Stomach (tissue), 9 donors: ENCODE results near the gene TEX9. TPM values are rescaled to one million over a fixed set of nuclear protein-coding genes. Genes with fewer than 3 reads are reported as not detected.

Source experiments
- DNase-seq, 2 donors: peaks; one replicate each; pipeline versions ENCODE4 v3.0.0 to v3.0.0-alpha.2; 2013 to 2019
- H3K27ac ChIP-seq, 5 donors: fragments of 200-600 bp in 4 of 5; sonication (generic) in 4 of 5; one replicate each; pipeline ENCODE4 v1.5.1; 2013 to 2019; ENCODE audit warnings: mild to moderate bottlenecking in 1 of 5, moderate library complexity in 1 of 5
- H3K27me3 ChIP-seq, 3 donors: fragments of 200-600 bp; sonication (generic); one replicate each; pipeline ENCODE4 v1.5.1; 2017 to 2019; ENCODE audit warnings: mixed run types in 1 of 3
- H3K36me3 ChIP-seq, 4 donors: fragments of 200-600 bp; sonication (generic); 1 replicate in 3 of 4; 2 replicates in 1 of 4; pipeline ENCODE4 v1.5.1; 2016 to 2019
- H3K4me1 ChIP-seq, 4 donors: fragments of 200-600 bp; sonication (generic); one replicate each; pipeline ENCODE4 v1.5.1; 2016 to 2019
- H3K4me3 ChIP-seq, 4 donors: fragments of 200-600 bp; sonication (generic) in 3 of 4; one replicate each; pipeline ENCODE4 v1.5.1; 2016 to 2019; ENCODE audit warnings: mild to moderate bottlenecking in 1 of 4
- H3K9me3 ChIP-seq, 4 donors: fragments of 200-600 bp; sonication (generic); one replicate each; pipeline ENCODE4 v1.5.1; 2016 to 2019
- EP300 ChIP-seq: sonication (generic); formaldehyde crosslinking; IDR thresholded peaks from one replicate; pipeline ENCODE4 v1.6.1; 2017; ENCODE audit warnings: antibody characterized with exemption
- POLR2A ChIP-seq, 4 donors: fragments of 450-650 bp; IDR thresholded peaks; one replicate each; pipeline ENCODE4 v1.6.1; 2016; ENCODE audit warnings: antibody characterized with exemption in 4 of 4, control low read depth in 2 of 4, mild to moderate bottlenecking in 1 of 4, moderate library complexity in 1 of 4
- POLR2AphosphoS5 ChIP-seq, 3 donors: sonication (generic); formaldehyde crosslinking; IDR thresholded peaks; one replicate each; pipeline ENCODE4 v1.6.1; 2016; ENCODE audit warnings: antibody characterized with exemption in 3 of 3
- WGBS, 5 donors: extraction: QIAGEN DNeasy Blood & Tissue Kit in 3 of 5; methylation state at CpG; one replicate each; pipeline versions ENCODE4 v1.1.5 to v1.1.7; 2013 to 2018; 5-methylcytosine and 5-hydroxymethylcytosine counted together
- intact Hi-C: fragments of 100-400 bp; cut with DNase I; formaldehyde crosslinking; loops from one replicate; pipeline ENCODE4 v1.15.1; 2023; ENCODE audit warnings: low total_unique reads
- polyA plus RNA-seq, 3 donors: library from polyadenylated mRNA; stranded (reverse); fragments of 200-250 nt; gene quantifications; one replicate each; pipeline ENCODE4 v1.2.3, GENCODE V29; 2013
- total RNA-seq, 5 donors: library from RNA; depleted of rRNA; stranded (reverse); fragments of >200 nt; gene quantifications; one replicate each; pipeline versions ENCODE4 v1.1.0 to v1.2.3, GENCODE V29; 2014 to 2016
- TF ChIP-seq, protein P1 (sequence below), 7 experiments: fragments of 450-650 bp in 4 of 7; fragments of 200-600 bp in 3 of 7; sonication (generic) in 3 of 7; IDR thresholded peaks; one replicate each; pipeline ENCODE4 v1.5.1; 2016 to 2019; ENCODE audit warnings: antibody characterized with exemption in 7 of 7, control low read depth in 2 of 7, mild to moderate bottlenecking in 1 of 7
- donor health status: healthy with polysubstance abuse.
- donor health status: Bipolar disorder and iron deficiency.
- donor health status: healthy.

TEX9 gene
- total and polyA plus RNA-seq, 8 donors: 1.8 to 27.4 (median 5.4) TPM

- WGBS, 5 donors: 71 to 85% (median 82%) methylated on average over 1 of the region's 1 CpG
- intact Hi-C loops: no loop called here
- Histone ChIP-seq H3K9me3 (no peaks in the 10 kb centered on the region), H3K27me3 (no peaks in the 10 kb centered on the region), H3K27ac (no peak overlapping the region), H3K4me1 (no peaks in the 10 kb centered on the region), H3K4me3 (no peak overlapping the region), H3K36me3 (no peaks in the 10 kb centered on the region)
- no peak for DNase-seq
- TF ChIP-seq POLR2A (IDR thresholded peaks at IDR 0.05): no peak
- TF ChIP-seq POLR2AphosphoS5 (IDR thresholded peaks at IDR 0.05): no peak
- TF ChIP-seq, protein P1, sequence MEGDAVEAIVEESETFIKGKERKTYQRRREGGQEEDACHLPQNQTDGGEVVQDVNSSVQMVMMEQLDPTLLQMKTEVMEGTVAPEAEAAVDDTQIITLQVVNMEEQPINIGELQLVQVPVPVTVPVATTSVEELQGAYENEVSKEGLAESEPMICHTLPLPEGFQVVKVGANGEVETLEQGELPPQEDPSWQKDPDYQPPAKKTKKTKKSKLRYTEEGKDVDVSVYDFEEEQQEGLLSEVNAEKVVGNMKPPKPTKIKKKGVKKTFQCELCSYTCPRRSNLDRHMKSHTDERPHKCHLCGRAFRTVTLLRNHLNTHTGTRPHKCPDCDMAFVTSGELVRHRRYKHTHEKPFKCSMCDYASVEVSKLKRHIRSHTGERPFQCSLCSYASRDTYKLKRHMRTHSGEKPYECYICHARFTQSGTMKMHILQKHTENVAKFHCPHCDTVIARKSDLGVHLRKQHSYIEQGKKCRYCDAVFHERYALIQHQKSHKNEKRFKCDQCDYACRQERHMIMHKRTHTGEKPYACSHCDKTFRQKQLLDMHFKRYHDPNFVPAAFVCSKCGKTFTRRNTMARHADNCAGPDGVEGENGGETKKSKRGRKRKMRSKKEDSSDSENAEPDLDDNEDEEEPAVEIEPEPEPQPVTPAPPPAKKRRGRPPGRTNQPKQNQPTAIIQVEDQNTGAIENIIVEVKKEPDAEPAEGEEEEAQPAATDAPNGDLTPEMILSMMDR (IDR thresholded peaks at IDR 0.05): no peak
- no peak for TF ChIP-seq EP300
Observed at GRCh38 chr15:56353119-56353518, 12.1 kb upstream of the TEX9 start.

- Histone ChIP-seq H3K9me3 (no peaks in the 10 kb centered on the region), H3K4me1 (no peaks in the 10 kb centered on the region), H3K27me3 (no peaks in the 10 kb centered on the region), H3K4me3 (no peak overlapping the region), H3K27ac (no peak overlapping the region), H3K36me3 (no peaks in the 10 kb centered on the region)
- intact Hi-C loops: no loop called here
- DNase-seq: no peak
- TF ChIP-seq EP300 (no peak), POLR2AphosphoS5 (IDR thresholded peaks at IDR 0.05) (no peak), POLR2A (IDR thresholded peaks at IDR 0.05) (no peak)
- TF ChIP-seq, protein P1 (IDR thresholded peaks at IDR 0.05): no peak
Observed at GRCh38 chr15:56353740-56354139, 11.5 kb upstream of the TEX9 start.

DNA sequence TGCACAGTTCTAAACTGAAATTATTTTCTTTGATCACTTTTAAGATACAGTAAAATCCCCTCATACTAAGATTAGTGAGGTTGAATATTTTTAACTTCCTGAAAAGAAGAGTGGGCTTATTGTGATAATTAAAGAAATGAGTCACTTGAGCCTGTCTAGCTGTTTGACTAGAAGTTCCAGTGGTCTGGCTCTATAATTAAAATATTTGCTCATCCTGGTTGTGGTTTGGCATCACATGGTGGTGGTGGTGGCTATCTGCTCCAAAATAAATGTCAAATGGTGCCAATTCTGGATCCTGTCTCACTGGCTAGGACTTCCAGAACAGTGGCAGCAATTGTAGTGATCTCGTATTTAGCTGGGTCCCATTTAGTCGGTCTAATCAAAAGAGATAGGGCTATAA is 8.6 kb upstream of the TEX9 start:
- intact Hi-C loops: no loop called here
- 24 to 61% (median 45%) methylated on average over 2 of the region's 2 CpGs for WGBS, 5 donors

GRCh38 chr15:56358604-56359003 is 6.6 kb upstream of the TEX9 start:
- WGBS, 5 donors: 78 to 92% (median 85%) methylated on average over 7 of the region's 7 CpGs
- Histone ChIP-seq H3K36me3 (no peaks in the 10 kb centered on the region), H3K27ac (no peak overlapping the region), H3K4me1 (no peaks in the 10 kb centered on the region), H3K4me3 (no peak overlapping the region), H3K27me3 (no peaks in the 10 kb centered on the region), H3K9me3 (peaks cover 0 to 3% (median 0%) of the 10 kb centered on the region in 4 donors)
- no peak for DNase-seq
- TF ChIP-seq POLR2AphosphoS5 (IDR thresholded peaks at IDR 0.05) (no peak), EP300 (no peak), POLR2A (IDR thresholded peaks at IDR 0.05) (no peak)
- TF ChIP-seq, protein P1 (IDR thresholded peaks at IDR 0.05): no peak
- intact Hi-C loops: no loop called here

More for the DNA sequence above, 8.6 kb upstream of the TEX9 start:
- no peaks in the 10 kb centered on the region for H3K4me1 ChIP-seq
- peaks cover 0 to under 1% (median 0%) of the 10 kb centered on the region in 4 donors for H3K9me3 ChIP-seq
- TF ChIP-seq, protein P1 (IDR thresholded peaks at IDR 0.05): no peak
- no peak for TF ChIP-seq EP300
- TF ChIP-seq POLR2A (IDR thresholded peaks at IDR 0.05): no peak
- no peak for TF ChIP-seq POLR2AphosphoS5 (IDR thresholded peaks at IDR 0.05)
- H3K36me3 ChIP-seq: no peaks in the 10 kb centered on the region
- no peaks in the 10 kb centered on the region for H3K27me3 ChIP-seq
- H3K4me3 ChIP-seq: no peak overlapping the region
- no peak overlapping the region for H3K27ac ChIP-seq
- DNase-seq: no peak
